Measurements from ENCODE around the gene TEX13B.

TEX13B gene

GRCh38 chrX:107936434-107936730 is 45.8 kb downstream of the TEX13B start:
- no peak for DNase-seq (ENCODE audit: low read depth, low spot score)

- DNase-seq (ENCODE audit: low read depth, low spot score): no peak
Observed at GRCh38 chrX:107935664-107936433, 46.3 kb downstream of the TEX13B start.

- no peak for DNase-seq (ENCODE audit: low read depth, low spot score)
Observed at GRCh38 chrX:107935200-107935599, 47.0 kb downstream of the TEX13B start.

GRCh38 chrX:107934262-107934661 is 47.9 kb downstream of the TEX13B start:
- no peak for DNase-seq (ENCODE audit: low read depth, low spot score)
